ENCODE measurements around the gene KLK5. TPM values are rescaled to one million over a fixed set of nuclear protein-coding genes. Genes with fewer than 3 reads are reported as not detected.

Gene KLK5
- total RNA-seq, 2 experiments from 2014 or later = not detected

DNA sequence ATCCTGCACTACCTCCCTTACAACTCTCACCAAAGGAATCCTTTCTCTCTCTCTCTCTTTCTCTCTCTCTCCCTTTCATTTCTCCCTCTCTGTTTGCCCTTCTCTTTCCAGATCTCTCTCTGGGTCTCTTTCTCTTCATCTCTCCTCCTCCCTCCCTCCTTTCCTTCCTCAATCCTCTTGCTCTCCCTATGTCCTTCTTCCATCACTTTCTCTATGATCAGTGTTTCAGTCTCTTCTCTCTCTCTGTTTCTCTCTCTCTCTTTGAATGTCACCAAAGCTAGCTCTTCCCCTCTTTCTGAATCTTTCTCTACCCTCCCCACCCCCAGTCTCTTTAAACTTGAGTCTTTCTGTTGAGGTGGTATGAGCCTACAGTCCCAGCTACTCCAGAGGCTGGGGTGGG lies 21.8 kb downstream of the KLK5 start:
- H3K36me3 Mint-ChIP-seq = no peaks in the 10 kb centered on the region
- intact Hi-C loops (cut with micrococcal nuclease) = no loop called here
- POLR2A ChIA-PET = no interaction called here

DNA sequence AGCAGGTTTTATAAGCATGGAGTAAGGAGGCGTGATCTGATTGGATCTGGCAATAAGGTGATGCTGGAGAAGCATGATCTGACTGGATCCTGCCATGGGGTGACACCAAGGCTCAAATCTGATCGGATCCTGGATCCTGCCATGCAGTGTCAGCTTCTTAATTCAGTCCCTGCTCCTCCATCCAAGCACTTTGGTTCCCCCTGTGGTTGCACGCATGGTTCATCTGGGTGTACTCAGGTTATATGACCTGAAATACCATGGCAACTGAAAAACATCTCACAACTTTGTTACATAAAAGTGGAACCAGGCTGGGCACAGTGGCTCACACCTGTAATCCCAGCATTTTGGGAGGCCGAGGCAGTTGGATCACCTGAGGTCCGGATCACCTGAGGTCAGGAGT lies 24.0 kb downstream of the KLK5 start:
- intact Hi-C loops (cut with micrococcal nuclease) = loop anchor here (10.0 kb wide), 1 partner anchor 124 kb away; no protein-coding TSS in a partner anchor
- Mint-ChIP-seq H3K4me3 (no peak overlapping the region), H3K36me3 (no peaks in the 10 kb centered on the region), H3K27ac (no peak overlapping the region), H3K9me3 (no peaks in the 10 kb centered on the region), H3K27me3 (peaks cover 11% of the 10 kb centered on the region), H3K4me1 (ENCODE audit: low read depth) (no peaks in the 10 kb centered on the region)
- ChIA-PET CTCF (interaction anchor here (1.3 to 2.8 kb wide), 4 partner anchors 7 to 168 kb away, joined by 3 to 11 read pairs (median 4); no protein-coding TSS in a partner anchor), POLR2A (no interaction called here)
- no peak for DNase-seq

More for the DNA sequence above, 21.8 kb downstream of the KLK5 start:
- Mint-ChIP-seq H3K27ac (no peak overlapping the region), H3K4me1 (ENCODE audit: low read depth) (no peaks in the 10 kb centered on the region), H3K27me3 (peaks cover 14% of the 10 kb centered on the region), H3K4me3 (no peak overlapping the region), H3K9me3 (no peaks in the 10 kb centered on the region)
- DNase-seq = no peak
- CTCF ChIA-PET = interaction anchor here (0.6 to 2.8 kb wide), 3 partner anchors 9 to 357 kb away, joined by 3 to 11 read pairs (median 6); no protein-coding TSS in a partner anchor

DNA sequence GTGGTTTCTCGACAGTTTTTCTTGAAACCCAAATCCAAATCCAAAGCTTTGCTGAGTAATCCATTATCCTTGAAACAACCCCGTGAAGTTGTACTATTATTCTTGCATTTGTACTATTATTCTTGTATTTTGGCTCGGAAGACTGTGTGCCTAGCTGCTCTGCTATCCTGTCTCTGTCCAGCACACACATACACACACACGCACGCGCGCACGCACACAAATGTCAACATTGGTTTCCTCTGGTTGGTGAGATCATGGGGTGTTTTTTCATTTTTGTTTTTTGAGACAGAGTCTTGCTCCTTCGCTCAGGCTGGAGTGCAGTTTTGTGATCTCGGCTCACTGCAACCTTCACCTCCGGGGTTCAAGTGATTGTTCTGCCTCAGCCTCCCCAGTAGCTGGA lies 26.7 kb downstream of the KLK5 start:
- ChIA-PET CTCF (interaction anchor here (1.5 kb wide), 1 partner anchor 10 kb away, joined by 3 read pairs; no protein-coding TSS in a partner anchor), POLR2A (no interaction called here)
- no peaks in the 10 kb centered on the region for H3K9me3 Mint-ChIP-seq
- H3K4me1 Mint-ChIP-seq (ENCODE audit: low read depth) = peaks cover 10% of the 10 kb centered on the region
- no peaks in the 10 kb centered on the region for H3K36me3 Mint-ChIP-seq
- DNase-seq = no peak
- no peak overlapping the region for H3K4me3 Mint-ChIP-seq
- intact Hi-C loops (cut with micrococcal nuclease) = loop anchor here (10.0 kb wide), 1 partner anchor 121 kb away; no protein-coding TSS in a partner anchor
- peaks cover 15% of the 10 kb centered on the region for H3K27me3 Mint-ChIP-seq
- H3K27ac Mint-ChIP-seq = no peak overlapping the region

DNA sequence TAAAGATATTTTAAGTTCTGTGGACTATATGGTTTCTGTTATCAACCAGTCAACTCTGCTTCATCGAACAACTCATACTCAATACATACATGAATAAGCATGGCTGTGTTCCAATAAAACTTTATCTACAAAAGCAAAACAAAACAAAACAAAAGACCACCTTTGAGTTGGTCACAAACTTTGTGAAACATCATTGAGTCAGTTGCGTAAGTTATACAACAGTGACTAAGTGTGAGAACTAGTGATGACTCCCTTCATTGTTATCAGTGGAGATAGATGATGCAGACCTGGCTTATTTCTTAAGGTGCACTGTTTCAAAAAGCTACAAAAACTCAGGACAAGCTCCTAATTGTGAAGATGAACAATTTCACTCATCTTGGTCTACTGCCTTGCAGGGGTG lies 27.1 kb downstream of the KLK5 start:
- Mint-ChIP-seq H3K4me1 (ENCODE audit: low read depth) (peaks cover 10% of the 10 kb centered on the region), H3K27me3 (peaks cover 12% of the 10 kb centered on the region), H3K9me3 (no peaks in the 10 kb centered on the region), H3K4me3 (no peak overlapping the region), H3K36me3 (no peaks in the 10 kb centered on the region), H3K27ac (no peak overlapping the region)
- CTCF ChIA-PET = interaction anchor here (0.9 to 1.5 kb wide), 2 partner anchors 10 to 171 kb away, joined by 3 read pairs; no protein-coding TSS in a partner anchor
- POLR2A ChIA-PET = no interaction called here
- no peak for DNase-seq
- intact Hi-C loops (cut with micrococcal nuclease) = loop anchor here (10.0 kb wide), 1 partner anchor 121 kb away; no protein-coding TSS in a partner anchor

DNA sequence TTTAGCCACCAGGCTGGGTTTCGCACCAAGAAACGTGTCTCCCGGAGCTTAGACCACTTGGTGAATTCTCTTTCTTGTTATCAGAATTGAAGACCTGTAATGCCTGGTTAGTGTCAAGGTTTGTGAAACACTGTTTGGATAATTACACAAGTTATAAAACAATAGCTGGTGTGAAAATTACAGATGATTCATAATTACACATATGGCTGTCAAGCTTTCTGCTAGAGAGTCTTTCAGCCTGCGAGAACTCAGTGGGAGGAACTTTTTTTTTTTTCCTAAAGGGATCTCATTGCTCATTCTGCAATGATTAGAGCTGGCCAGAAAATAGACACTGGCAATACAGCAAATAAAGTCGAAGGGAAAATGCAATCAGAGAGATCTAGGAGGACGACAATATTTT lies 28.3 kb downstream of the KLK5 start:
- intact Hi-C loops (cut with micrococcal nuclease) = loop anchor here (5.0 to 10.0 kb wide), 2 partner anchors 120 to 217 kb away; no protein-coding TSS in a partner anchor
- peaks cover 21% of the 10 kb centered on the region for H3K27me3 Mint-ChIP-seq
- no peak overlapping the region for H3K4me3 Mint-ChIP-seq
- ChIA-PET CTCF (interaction anchor here (0.6 to 1.1 kb wide), 3 partner anchors 8 to 27 kb away, joined by 3 to 4 read pairs (median 3); no protein-coding TSS in a partner anchor), POLR2A (no interaction called here)
- H3K27ac Mint-ChIP-seq = no peak overlapping the region
- H3K4me1 Mint-ChIP-seq (ENCODE audit: low read depth) = peaks cover 10% of the 10 kb centered on the region
- H3K36me3 Mint-ChIP-seq = no peaks in the 10 kb centered on the region
- no peaks in the 10 kb centered on the region for H3K9me3 Mint-ChIP-seq
- no peak for DNase-seq

DNA sequence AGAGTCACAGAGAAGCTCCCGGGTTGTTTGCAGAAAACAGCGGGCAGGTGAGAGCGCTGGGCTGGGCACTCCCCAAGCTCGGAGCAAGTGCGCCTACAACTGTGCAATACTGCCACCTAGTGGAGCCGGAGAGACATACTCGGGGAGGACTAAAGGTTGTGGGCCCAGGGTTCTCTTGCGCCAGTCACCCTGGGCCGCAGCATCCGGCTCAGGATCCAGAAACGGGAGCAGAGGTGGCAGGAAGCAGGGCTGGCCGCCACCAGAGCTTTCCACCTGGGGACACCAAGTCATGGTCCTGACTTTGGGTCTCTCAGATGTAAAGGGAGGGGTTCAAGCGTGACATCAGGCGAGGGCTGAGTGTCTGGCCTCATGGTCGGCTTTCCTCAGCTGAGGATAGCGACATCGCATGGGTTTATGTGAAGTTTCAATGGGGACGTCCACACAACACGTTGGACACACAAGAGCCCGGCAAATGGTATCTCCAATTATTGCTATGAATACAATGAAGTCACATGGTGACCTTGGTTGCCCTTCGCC lies 30.5 kb downstream of the KLK5 start:
- H3K9me3 Mint-ChIP-seq = no peaks in the 10 kb centered on the region
- ChIA-PET POLR2A (interaction anchor here (1.0 kb wide), 1 partner anchor 119 kb away, joined by 3 read pairs; no protein-coding TSS in a partner anchor), CTCF (interaction anchor here (0.5 to 2.5 kb wide), 39 partner anchors 8 to 670 kb away, joined by 3 to 23 read pairs (median 4); partner anchors contain the start of gene C19orf81)
- H3K27me3 Mint-ChIP-seq = peaks cover 28% of the 10 kb centered on the region
- no peak overlapping the region for H3K4me3 Mint-ChIP-seq
- no peak overlapping the region for H3K27ac Mint-ChIP-seq
- DNase-seq = peak; percentile 84
- intact Hi-C loops (cut with micrococcal nuclease) = loop anchor here (1.0 to 10.0 kb wide), 4 partner anchors 16 to 385 kb away; no protein-coding TSS in a partner anchor
- H3K4me1 Mint-ChIP-seq (ENCODE audit: low read depth) = peaks cover 10% of the 10 kb centered on the region
- H3K36me3 Mint-ChIP-seq = no peaks in the 10 kb centered on the region

DNA sequence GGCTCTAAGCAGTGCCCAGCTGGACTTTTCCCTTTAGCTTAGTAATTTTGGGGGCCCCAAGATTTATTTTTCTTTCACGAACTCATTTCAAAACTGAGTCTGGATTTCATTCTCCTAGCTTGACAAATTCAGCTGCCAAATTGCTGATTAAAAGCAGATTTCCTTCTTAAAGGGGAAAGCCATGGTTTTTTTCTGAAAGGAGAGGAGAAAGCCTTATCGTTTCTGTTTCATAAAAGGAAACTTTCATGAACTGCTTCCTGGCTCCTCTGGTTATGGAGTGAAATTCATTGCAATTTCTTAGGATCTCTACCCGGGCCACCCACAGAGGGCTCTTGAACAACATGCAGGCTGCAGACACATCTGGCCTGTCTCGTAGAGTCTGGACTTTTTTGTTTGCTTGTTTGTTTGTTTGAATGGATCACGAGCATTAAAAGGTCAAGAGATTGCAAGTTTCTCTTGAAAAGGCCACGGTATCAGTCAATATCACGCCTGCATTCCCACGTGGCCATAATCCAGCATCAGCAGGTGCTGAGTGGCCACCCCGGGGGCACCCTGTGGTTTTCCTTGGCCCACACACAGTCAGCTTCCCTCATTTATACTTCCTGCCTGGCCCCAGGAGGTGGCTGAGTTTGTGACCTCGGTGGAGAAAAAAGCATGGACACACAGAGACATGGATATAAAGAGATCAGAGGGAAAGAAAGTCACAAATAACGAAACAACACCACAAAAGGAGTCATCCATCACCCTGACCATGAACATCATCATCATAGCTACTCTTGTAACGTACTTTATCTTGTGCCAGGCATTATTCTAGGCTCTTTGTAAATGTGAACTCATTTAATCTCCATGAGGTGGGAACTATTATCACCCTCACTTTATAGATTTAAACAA lies 31.2 kb downstream of the KLK5 start:
- Mint-ChIP-seq H3K36me3 (no peaks in the 10 kb centered on the region), H3K27ac (no peak overlapping the region), H3K4me1 (ENCODE audit: low read depth) (peaks cover 10% of the 10 kb centered on the region), H3K9me3 (no peaks in the 10 kb centered on the region), H3K27me3 (peaks cover 32% of the 10 kb centered on the region), H3K4me3 (no peak overlapping the region)
- CTCF ChIA-PET = interaction anchor here (0.5 to 2.5 kb wide), 39 partner anchors 9 to 669 kb away, joined by 3 to 23 read pairs (median 4); partner anchors contain the start of gene C19orf81
- intact Hi-C loops (cut with micrococcal nuclease) = loop anchor here (1.0 to 10.0 kb wide), 4 partner anchors 15 to 384 kb away; no protein-coding TSS in a partner anchor
- DNase-seq = no peak
- POLR2A ChIA-PET = interaction anchor here (1.0 kb wide), 1 partner anchor 118 kb away, joined by 3 read pairs; no protein-coding TSS in a partner anchor

DNA sequence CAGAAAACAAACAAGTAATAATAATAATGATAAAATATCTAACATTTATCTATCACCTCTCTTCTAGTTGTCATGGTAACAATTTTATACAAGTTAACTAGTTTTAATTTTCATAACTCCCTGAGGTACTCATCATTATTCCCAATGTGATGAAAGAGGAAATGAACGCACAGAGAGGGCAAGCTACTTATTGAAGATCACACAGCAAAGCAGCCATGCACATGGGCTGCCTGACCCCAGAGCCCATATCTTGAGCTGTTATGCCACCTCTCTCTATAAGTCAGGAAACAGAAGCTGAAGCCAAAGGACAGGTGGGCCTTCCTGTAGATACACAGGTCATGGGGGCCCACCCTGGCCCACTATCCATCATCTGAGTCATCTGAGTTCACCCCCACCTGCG lies 36.8 kb downstream of the KLK5 start:
- ChIA-PET POLR2A (no interaction called here), CTCF (no interaction called here)
- peaks cover 2% of the 10 kb centered on the region for H3K4me1 Mint-ChIP-seq (ENCODE audit: low read depth)
- H3K9me3 Mint-ChIP-seq = no peaks in the 10 kb centered on the region
- H3K27ac Mint-ChIP-seq = no peak overlapping the region
- H3K4me3 Mint-ChIP-seq = no peak overlapping the region
- intact Hi-C loops (cut with micrococcal nuclease) = no loop called here
- no peaks in the 10 kb centered on the region for H3K36me3 Mint-ChIP-seq
- peaks cover 26% of the 10 kb centered on the region for H3K27me3 Mint-ChIP-seq
- no peak for DNase-seq

DNA sequence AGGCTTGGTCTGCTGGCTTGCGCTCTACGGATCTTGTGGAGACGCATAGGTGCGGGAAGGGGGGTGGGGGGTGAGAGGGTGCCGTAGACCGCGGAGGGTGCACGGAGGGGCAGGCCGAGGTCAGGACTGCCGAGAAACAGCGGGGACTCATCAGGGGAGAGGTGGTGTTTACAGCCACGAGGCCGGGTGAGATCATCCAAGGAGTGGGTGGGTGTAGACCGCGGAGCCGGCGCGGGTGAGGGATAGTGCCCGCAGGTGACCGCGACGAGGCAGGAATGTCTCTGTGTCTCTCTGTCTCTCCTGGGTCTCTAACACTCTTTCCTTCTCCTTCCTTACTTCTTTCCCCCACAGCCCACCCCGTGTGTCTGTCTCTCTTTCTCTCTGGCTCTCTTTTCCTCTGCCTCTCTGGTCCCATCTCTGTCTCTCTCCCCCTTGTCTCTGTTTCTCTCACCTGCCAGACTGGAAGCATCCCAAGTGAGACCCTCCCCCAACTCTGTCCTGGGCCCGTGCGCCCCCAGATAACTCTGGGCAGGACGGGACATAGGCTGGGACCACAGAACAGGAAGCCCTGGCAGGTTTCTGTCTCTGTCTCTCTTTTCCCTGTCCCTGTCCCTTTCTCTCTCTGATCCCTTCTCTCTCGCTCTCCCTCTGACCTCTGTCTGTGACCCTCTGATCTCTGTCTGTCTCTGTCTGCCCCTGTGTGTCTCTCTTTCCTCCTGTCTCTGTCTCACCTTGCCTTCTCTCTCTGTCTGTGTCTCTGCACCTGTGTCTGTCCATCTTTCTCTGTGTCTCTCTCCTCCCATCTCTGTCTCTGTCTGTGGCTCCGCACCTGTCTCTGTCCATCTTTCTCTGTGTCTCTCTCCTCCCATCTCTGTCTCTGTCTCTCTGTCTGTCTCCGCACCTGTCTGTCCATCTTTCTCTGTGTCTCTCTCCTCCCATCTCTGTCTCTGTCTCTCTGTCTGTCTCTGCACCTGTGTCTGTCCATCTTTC lies 39.8 kb downstream of the KLK5 start:
- H3K36me3 Mint-ChIP-seq = no peaks in the 10 kb centered on the region
- H3K4me1 Mint-ChIP-seq (ENCODE audit: low read depth) = peaks cover 4% of the 10 kb centered on the region
- H3K27ac Mint-ChIP-seq = no peak overlapping the region
- H3K27me3 Mint-ChIP-seq = peaks cover 37% of the 10 kb centered on the region
- intact Hi-C loops (cut with micrococcal nuclease) = no loop called here
- CTCF ChIA-PET = interaction anchor here (0.7 kb wide), 1 partner anchor 9 kb away, joined by 3 read pairs; no protein-coding TSS in a partner anchor
- H3K9me3 Mint-ChIP-seq = no peaks in the 10 kb centered on the region
- peak; percentile 68 for DNase-seq
- no peak overlapping the region for H3K4me3 Mint-ChIP-seq
- POLR2A ChIA-PET = no interaction called here

DNA sequence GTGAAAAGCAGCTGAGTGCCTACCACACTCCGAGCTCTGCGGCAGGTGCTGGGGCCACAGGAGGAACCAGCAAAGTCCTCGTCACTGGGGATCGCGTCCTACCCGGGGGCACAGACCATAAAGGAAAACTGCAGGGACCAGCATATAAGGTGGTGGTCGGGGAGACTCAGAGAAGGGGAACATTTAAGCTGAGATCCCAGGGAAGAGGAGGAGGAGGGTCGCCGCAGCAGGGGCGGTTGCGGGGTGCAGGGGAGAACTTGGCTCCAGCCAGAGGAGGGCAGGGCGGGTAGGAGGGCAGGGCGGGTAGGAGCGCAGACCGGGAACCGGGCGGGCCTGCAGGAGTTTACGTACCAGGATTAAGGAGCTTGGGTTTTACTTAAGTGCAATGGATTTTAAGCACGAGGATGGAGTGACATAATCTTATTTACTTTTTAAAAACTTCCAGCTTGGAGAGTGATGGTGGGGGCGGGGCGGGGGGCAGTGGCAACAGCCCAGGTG lies 40.7 kb downstream of the KLK5 start:
- H3K36me3 Mint-ChIP-seq = no peaks in the 10 kb centered on the region
- no peak for DNase-seq
- no peak overlapping the region for H3K4me3 Mint-ChIP-seq
- CTCF ChIA-PET = interaction anchor here (0.7 kb wide), 1 partner anchor 10 kb away, joined by 3 read pairs; no protein-coding TSS in a partner anchor
- POLR2A ChIA-PET = no interaction called here
- no peak overlapping the region for H3K27ac Mint-ChIP-seq
- H3K4me1 Mint-ChIP-seq (ENCODE audit: low read depth) = peaks cover 4% of the 10 kb centered on the region
- peaks cover 38% of the 10 kb centered on the region for H3K27me3 Mint-ChIP-seq
- intact Hi-C loops (cut with micrococcal nuclease) = no loop called here
- H3K9me3 Mint-ChIP-seq = no peaks in the 10 kb centered on the region
